T-helper 1 cell treated with Interleukin-12 subunit alpha and Interleukin-12 subunit beta and Interleukin-4 antibody, amounts not matched to agents 30 μg/mL and 1 μg/mL, for 36 hours (primary cell): Measurements from ENCODE around the gene RBM44.
"Not testable (repeated sequence)": the region's sequence is repeated elsewhere in the genome, so short reads cannot be mapped to it uniquely, and the experiment has no call there.

ENCODE experiments used
- H3K27ac Mint-ChIP-seq: one replicate; pipeline ENCODE4 v1.8.0; 2021; ENCODE audit warnings: mild to moderate bottlenecking, mixed read lengths
- H3K27me3 Mint-ChIP-seq: one replicate; pipeline ENCODE4 v1.8.0; 2021; ENCODE audit warnings: low read depth, mixed read lengths
- H3K36me3 Mint-ChIP-seq: one replicate; pipeline ENCODE4 v1.8.0; 2021; ENCODE audit warnings: low read depth, mixed read lengths
- H3K4me1 Mint-ChIP-seq: one replicate; pipeline ENCODE4 v1.8.0; 2021; ENCODE audit warnings: low read depth, mixed read lengths
- H3K4me3 Mint-ChIP-seq: one replicate; pipeline ENCODE4 v1.8.0; 2021; ENCODE audit warnings: mild to moderate bottlenecking, moderate library complexity, mixed read lengths
- H3K9me3 Mint-ChIP-seq: one replicate; pipeline ENCODE4 v1.8.0; 2021; ENCODE audit warnings: mixed read lengths

RBM44 gene

GRCh38 chr2:237798236-237799059 is at the start of gene RBM44:
Gene RBM44, plus strand, starts transcription at chr2:237798779. Its CDS starts 14,831 bp downstream, at chr2:237813610.
- H3K4me1 Mint-ChIP-seq, result no peaks in the 10 kb centered on the region
- H3K9me3 Mint-ChIP-seq, result no peaks in the 10 kb centered on the region
- peaks cover 1% of the 10 kb centered on the region for H3K36me3 Mint-ChIP-seq

DNA sequence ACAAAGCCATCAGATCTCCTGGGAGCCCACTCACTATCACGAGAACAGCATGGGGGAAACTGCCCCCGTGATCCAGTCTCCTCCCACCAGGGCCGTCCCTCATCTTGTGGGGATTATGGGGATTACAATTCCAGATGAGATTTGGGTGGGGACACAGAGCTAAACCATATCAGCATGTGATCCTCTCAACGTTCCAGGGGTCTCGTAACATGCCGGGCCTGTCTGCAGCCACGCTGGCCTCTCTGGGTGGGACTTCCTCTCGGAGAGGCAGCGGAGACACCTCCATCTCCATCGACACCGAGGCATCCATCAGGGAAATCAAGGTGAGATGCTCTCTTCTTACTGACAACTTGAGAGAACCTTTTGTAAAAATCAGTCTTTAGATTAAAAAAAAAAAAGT is 49.6 kb upstream of the RBM44 start:
- Mint-ChIP-seq H3K4me1 (peaks cover 28% of the 10 kb centered on the region), H3K4me3 (no peak overlapping the region), H3K36me3 (peaks cover 45% of the 10 kb centered on the region), H3K27me3 (no peaks in the 10 kb centered on the region), H3K27ac (no peak overlapping the region), H3K9me3 (no peaks in the 10 kb centered on the region)

More at GRCh38 chr2:237798236-237799059, at the start of gene RBM44:
- Mint-ChIP-seq H3K4me3 (no peak within 1 kb of the TSS), H3K27ac (no peak within 1 kb of the TSS), H3K27me3 (no peaks in the 10 kb centered on the region)

- H3K36me3 Mint-ChIP-seq, result peaks cover 51% of the 10 kb centered on the region
These were observed 48.6 kb upstream of the RBM44 start for GRCh38 chr2:237749961-237750360.

GRCh38 chr2:237750441-237750840 is 48.1 kb upstream of the RBM44 start:
- not testable (repeated sequence) for H3K9me3 Mint-ChIP-seq, H3K27ac Mint-ChIP-seq, H3K27me3 Mint-ChIP-seq, H3K4me3 Mint-ChIP-seq
- peaks cover 23% of the 10 kb centered on the region for H3K4me1 Mint-ChIP-seq
- H3K36me3 Mint-ChIP-seq, result peaks cover 53% of the 10 kb centered on the region

More at GRCh38 chr2:237749961-237750360, 48.6 kb upstream of the RBM44 start:
- H3K4me1 Mint-ChIP-seq, result peaks cover 26% of the 10 kb centered on the region
- H3K27me3 Mint-ChIP-seq, result no peaks in the 10 kb centered on the region
- no peak overlapping the region for H3K4me3 Mint-ChIP-seq
- no peak overlapping the region for H3K27ac Mint-ChIP-seq
- H3K9me3 Mint-ChIP-seq, result no peaks in the 10 kb centered on the region

DNA sequence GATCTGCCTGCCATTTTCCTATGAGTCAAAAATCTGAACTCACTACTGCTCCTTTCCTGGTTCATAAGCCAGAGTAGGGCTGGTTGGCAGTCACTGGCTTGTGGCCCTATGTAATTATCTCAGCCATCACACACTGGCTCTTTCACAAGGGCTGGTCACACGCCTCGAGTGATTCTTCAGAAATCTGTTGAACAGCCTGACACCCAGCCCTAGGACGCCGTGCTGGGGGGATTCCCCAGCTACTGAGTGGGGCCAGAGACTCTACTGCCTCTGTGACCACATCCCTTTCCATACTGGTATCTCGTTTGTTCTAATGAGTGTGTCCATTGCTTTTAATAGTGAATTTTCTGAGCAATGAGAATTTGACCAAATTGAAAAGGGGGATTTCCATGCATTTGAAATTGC is 45.8 kb upstream of the RBM44 start:
- H3K4me3 Mint-ChIP-seq, result no peak overlapping the region
- H3K27me3 Mint-ChIP-seq, result no peaks in the 10 kb centered on the region
- H3K4me1 Mint-ChIP-seq, result peaks cover 26% of the 10 kb centered on the region
- peaks cover 62% of the 10 kb centered on the region for H3K36me3 Mint-ChIP-seq
- H3K27ac Mint-ChIP-seq, result peak overlapping the region; percentile 47
- H3K9me3 Mint-ChIP-seq, result no peaks in the 10 kb centered on the region

GRCh38 chr2:237754182-237754581 is 44.4 kb upstream of the RBM44 start:
- H3K36me3 Mint-ChIP-seq, result peaks cover 55% of the 10 kb centered on the region
- peaks cover 26% of the 10 kb centered on the region for H3K4me1 Mint-ChIP-seq
- H3K4me3 Mint-ChIP-seq, result no peak overlapping the region
- no peaks in the 10 kb centered on the region for H3K9me3 Mint-ChIP-seq
- no peak overlapping the region for H3K27ac Mint-ChIP-seq
- no peaks in the 10 kb centered on the region for H3K27me3 Mint-ChIP-seq

- H3K4me3 Mint-ChIP-seq, result no peak overlapping the region
- H3K36me3 Mint-ChIP-seq, result peaks cover 54% of the 10 kb centered on the region
- no peaks in the 10 kb centered on the region for H3K9me3 Mint-ChIP-seq
- H3K27ac Mint-ChIP-seq, result no peak overlapping the region
- H3K4me1 Mint-ChIP-seq, result peaks cover 21% of the 10 kb centered on the region
- no peaks in the 10 kb centered on the region for H3K27me3 Mint-ChIP-seq
These were observed 43.8 kb upstream of the RBM44 start for GRCh38 chr2:237754626-237755248.

- Mint-ChIP-seq H3K9me3 (no peaks in the 10 kb centered on the region), H3K4me1 (peaks cover 12% of the 10 kb centered on the region), H3K27ac (no peak overlapping the region), H3K4me3 (no peak overlapping the region), H3K36me3 (peaks cover 56% of the 10 kb centered on the region), H3K27me3 (no peaks in the 10 kb centered on the region)
These were observed 41.0 kb upstream of the RBM44 start for GRCh38 chr2:237757616-237758015.

DNA sequence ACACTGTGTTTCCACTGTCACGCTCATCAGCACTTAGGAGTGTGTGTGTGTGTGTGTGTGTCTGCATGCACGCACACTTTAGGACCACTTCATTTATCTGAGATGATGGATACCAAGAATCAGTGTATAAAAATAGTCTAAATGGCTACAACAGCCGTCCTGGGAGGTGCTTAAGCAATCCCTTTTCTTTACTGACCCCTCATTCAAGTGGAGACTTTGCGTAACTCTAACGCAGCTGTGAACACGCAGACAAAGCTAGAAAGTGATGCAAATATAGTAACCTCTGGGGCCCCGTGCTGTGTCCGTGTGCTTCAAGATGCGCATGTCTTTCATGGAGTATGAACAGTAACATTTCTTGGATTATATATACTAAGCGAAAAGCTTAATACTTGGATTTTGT is 40.4 kb upstream of the RBM44 start:
- H3K27me3 Mint-ChIP-seq, result no peaks in the 10 kb centered on the region
- H3K27ac Mint-ChIP-seq, result no peak overlapping the region
- H3K4me1 Mint-ChIP-seq, result peaks cover 6% of the 10 kb centered on the region
- no peaks in the 10 kb centered on the region for H3K9me3 Mint-ChIP-seq
- no peak overlapping the region for H3K4me3 Mint-ChIP-seq
- peaks cover 56% of the 10 kb centered on the region for H3K36me3 Mint-ChIP-seq

DNA sequence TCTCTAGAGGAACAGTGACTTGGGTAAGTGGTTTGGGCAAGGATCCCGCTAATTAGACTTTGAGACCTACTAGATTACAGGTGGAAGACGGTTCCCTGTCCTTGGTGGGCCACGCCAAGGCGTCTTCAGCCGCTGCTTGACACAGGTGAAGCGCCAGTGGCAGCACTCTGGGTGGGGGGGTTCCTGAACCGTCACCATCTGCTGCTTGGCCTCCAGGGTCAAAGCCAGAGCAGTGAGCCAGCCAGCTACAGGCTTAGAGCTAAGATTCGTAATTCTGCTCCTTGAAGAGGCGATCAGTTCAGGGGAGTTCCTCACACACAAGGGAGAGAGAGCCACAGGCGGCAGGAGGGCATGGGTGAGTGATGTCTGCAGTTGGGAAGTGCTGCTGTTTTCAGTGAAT is 39.4 kb upstream of the RBM44 start:
- H3K4me1 Mint-ChIP-seq, result peaks cover 2% of the 10 kb centered on the region
- H3K9me3 Mint-ChIP-seq, result no peaks in the 10 kb centered on the region
- H3K4me3 Mint-ChIP-seq, result no peak overlapping the region
- H3K36me3 Mint-ChIP-seq, result peaks cover 53% of the 10 kb centered on the region
- no peak overlapping the region for H3K27ac Mint-ChIP-seq
- no peaks in the 10 kb centered on the region for H3K27me3 Mint-ChIP-seq

GRCh38 chr2:237760506-237761502 is 37.8 kb upstream of the RBM44 start:
- no peak overlapping the region for H3K27ac Mint-ChIP-seq
- H3K9me3 Mint-ChIP-seq, result no peaks in the 10 kb centered on the region
- H3K27me3 Mint-ChIP-seq, result no peaks in the 10 kb centered on the region
- H3K4me3 Mint-ChIP-seq, result no peak overlapping the region
- peaks cover 2% of the 10 kb centered on the region for H3K4me1 Mint-ChIP-seq
- H3K36me3 Mint-ChIP-seq, result peaks cover 46% of the 10 kb centered on the region

DNA sequence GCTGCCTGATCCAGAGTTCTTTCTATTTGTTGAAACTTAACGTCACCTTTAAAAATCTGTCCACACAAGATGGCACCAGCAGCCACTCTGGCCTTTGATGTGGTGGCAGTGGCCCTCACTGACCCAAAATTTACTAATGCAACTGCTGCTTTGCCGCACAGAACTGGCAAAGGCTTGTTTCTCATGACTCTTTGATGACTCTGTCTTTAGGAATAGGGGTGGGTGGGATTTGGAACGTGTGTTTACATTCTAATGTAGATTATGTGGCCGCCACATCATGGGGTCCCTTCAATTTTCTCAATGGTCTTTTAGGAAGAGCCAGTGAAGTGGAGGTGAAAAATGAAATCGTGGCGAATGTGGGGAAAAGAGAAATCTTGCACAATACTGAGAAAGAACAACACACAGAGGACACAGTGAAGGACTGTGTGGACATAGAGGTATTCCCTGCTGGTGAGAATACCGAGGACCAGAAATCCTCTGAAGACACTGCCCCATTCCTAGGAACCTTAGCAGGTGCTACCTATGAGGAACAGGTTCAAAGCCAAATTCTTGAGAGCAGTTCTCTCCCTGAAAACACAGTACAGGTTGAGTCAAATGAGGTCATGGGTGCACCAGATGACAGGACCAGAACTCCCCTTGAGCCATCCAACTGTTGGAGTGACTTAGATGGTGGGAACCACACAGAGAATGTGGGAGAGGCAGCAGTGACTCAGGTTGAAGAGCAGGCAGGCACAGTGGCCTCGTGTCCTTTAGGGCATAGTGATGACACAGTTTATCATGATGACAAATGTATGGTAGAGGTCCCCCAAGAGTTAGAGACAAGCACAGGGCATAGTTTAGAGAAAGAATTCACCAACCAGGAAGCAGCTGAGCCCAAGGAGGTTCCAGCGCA is 36.0 kb upstream of the RBM44 start:
- H3K36me3 Mint-ChIP-seq, result peaks cover 44% of the 10 kb centered on the region
- not testable (repeated sequence) for H3K4me3 Mint-ChIP-seq, H3K4me1 Mint-ChIP-seq, H3K9me3 Mint-ChIP-seq, H3K27me3 Mint-ChIP-seq
- peak overlapping the region; percentile 2 for H3K27ac Mint-ChIP-seq

DNA sequence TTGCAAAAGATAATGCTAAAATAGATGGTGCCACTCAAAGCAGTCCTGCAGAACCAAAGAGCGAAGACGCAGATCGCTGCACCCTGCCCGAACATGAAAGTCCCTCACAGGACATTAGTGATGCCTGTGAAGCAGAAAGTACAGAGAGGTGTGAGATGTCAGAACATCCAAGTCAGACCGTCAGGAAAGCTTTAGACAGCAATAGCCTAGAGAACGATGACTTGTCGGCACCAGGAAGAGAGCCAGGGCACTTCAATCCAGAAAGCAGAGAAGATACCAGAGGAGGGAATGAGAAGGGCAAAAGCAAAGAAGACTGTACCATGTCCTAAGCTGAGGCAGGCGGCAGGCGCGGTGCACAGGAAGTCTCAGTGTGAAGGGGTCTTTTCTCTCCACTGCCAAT is 34.8 kb upstream of the RBM44 start:
- no peak overlapping the region for H3K4me3 Mint-ChIP-seq
- H3K36me3 Mint-ChIP-seq, result peaks cover 44% of the 10 kb centered on the region
- H3K27ac Mint-ChIP-seq, result no peak overlapping the region
- no peaks in the 10 kb centered on the region for H3K9me3 Mint-ChIP-seq
- no peaks in the 10 kb centered on the region for H3K27me3 Mint-ChIP-seq
- H3K4me1 Mint-ChIP-seq, result no peaks in the 10 kb centered on the region

GRCh38 chr2:237765122-237765521 is 33.5 kb upstream of the RBM44 start:
- H3K4me3 Mint-ChIP-seq, H3K27me3 Mint-ChIP-seq, H3K4me1 Mint-ChIP-seq, H3K9me3 Mint-ChIP-seq, H3K27ac Mint-ChIP-seq: not testable (repeated sequence)
- peaks cover 40% of the 10 kb centered on the region for H3K36me3 Mint-ChIP-seq
